DND-41 (cell line): ENCODE measurements around the gene FOXN3.

ENCODE experiments used
- EZH2 ChIP-seq: IDR thresholded peaks from 3 replicates; pipeline ENCODE4 v1.6.1; 2012; ENCODE audit warnings: borderline replicate concordance, low read depth, mild to moderate bottlenecking, moderate library complexity, low read length, inconsistent platforms; ENCODE audit not compliant: severe bottlenecking
- TF ChIP-seq, protein P1 (sequence below): IDR thresholded peaks from 2 replicates; pipeline ENCODE4 v1.5.1; 2012; ENCODE audit warnings: borderline replicate concordance, low read length, moderate library complexity, mild to moderate bottlenecking; ENCODE audit not compliant: poor library complexity, severe bottlenecking; ENCODE audit errors: extremely low read depth

DNA sequence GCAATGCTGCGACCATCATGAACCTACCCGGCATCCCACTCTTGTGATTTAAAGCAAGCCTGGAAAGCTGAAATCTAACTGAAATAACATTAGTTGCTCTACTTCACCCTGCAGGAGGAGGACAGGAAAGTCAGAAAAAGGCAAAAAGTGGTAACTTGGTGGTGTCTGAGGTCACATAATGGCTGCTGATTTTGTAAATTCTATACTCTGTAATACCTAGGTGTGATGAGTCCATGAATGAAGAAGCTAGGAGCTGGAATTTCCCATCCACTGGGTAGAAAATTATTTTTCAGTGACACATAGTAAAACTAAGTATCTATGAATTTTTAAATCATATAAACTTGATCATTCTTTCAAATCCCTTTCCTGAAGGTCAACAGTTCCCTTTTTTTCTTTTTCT, 183.8 kb downstream of the FOXN3 start:
- TF ChIP-seq, protein P1, sequence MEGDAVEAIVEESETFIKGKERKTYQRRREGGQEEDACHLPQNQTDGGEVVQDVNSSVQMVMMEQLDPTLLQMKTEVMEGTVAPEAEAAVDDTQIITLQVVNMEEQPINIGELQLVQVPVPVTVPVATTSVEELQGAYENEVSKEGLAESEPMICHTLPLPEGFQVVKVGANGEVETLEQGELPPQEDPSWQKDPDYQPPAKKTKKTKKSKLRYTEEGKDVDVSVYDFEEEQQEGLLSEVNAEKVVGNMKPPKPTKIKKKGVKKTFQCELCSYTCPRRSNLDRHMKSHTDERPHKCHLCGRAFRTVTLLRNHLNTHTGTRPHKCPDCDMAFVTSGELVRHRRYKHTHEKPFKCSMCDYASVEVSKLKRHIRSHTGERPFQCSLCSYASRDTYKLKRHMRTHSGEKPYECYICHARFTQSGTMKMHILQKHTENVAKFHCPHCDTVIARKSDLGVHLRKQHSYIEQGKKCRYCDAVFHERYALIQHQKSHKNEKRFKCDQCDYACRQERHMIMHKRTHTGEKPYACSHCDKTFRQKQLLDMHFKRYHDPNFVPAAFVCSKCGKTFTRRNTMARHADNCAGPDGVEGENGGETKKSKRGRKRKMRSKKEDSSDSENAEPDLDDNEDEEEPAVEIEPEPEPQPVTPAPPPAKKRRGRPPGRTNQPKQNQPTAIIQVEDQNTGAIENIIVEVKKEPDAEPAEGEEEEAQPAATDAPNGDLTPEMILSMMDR, result no peak
- no peak for TF ChIP-seq EZH2
